Aorta (tissue), 5 donors: Measurements from ENCODE around the gene QSOX1. TPM values are rescaled to one million over a fixed set of nuclear protein-coding genes. Genes with fewer than 3 reads are reported as not detected.
"Not testable (repeated sequence)": the region's sequence is repeated elsewhere in the genome, so short reads cannot be mapped to it uniquely, and the experiment has no call there.

Experiments
- ATAC-seq: fragments of 200-7000 bp; cut with Tn5 transposase; one replicate; pipeline ENCODE4 v1.9.1; 2022; ENCODE audit warnings: moderate library complexity; ENCODE audit not compliant: low FRiP score
- DNase-seq, 2 donors: peaks; one replicate each; pipeline ENCODE4 v3.0.0-alpha.2; 2020
- H3K27ac ChIP-seq, 2 donors: one replicate each; pipeline ENCODE4 v1.5.1; 2013; ENCODE audit warnings: low read length in 2 of 2, mild to moderate bottlenecking in 2 of 2, moderate library complexity in 2 of 2, control low read depth in 1 of 2, inconsistent platforms in 1 of 2, low read depth in 1 of 2
- H3K27me3 ChIP-seq, 2 donors: one replicate each; pipeline ENCODE4 v1.6.1; 2013; ENCODE audit warnings: control low read depth in 1 of 2, low read length in 1 of 2, mild to moderate bottlenecking in 1 of 2, moderate library complexity in 1 of 2; ENCODE audit not compliant: insufficient read depth in 2 of 2, control insufficient read depth in 1 of 2
- H3K36me3 ChIP-seq, 2 donors: one replicate each; pipeline ENCODE4 v1.6.1; 2013; ENCODE audit warnings: control low read depth in 1 of 2, low read length in 1 of 2, mild to moderate bottlenecking in 1 of 2; ENCODE audit not compliant: insufficient read depth in 2 of 2, control insufficient read depth in 1 of 2
- H3K4me1 ChIP-seq, 2 donors: one replicate each; pipeline ENCODE4 v1.6.1; 2013; ENCODE audit warnings: low read length in 2 of 2, control low read depth in 1 of 2, mild to moderate bottlenecking in 1 of 2, moderate library complexity in 1 of 2; ENCODE audit not compliant: insufficient read depth in 2 of 2, control insufficient read depth in 1 of 2
- H3K4me3 ChIP-seq, 2 donors: one replicate each; pipeline ENCODE4 v1.5.1; 2013; ENCODE audit warnings: low read length in 2 of 2, control low read depth in 1 of 2, mild to moderate bottlenecking in 1 of 2
- H3K9me3 ChIP-seq: one replicate; pipeline ENCODE4 v1.6.1; 2013; ENCODE audit warnings: mild to moderate bottlenecking, low read length; ENCODE audit not compliant: control insufficient read depth
- WGBS, 2 donors: extraction: QIAGEN DNeasy Blood & Tissue Kit; methylation state at CpG; one replicate each; pipeline ENCODE4 v1.1.7; 2013; 5-methylcytosine and 5-hydroxymethylcytosine counted together
- intact Hi-C, 2 donors: fragments of 100-400 bp; cut with DNase I; formaldehyde crosslinking; loops; one replicate each; pipeline versions ENCODE4 v1.14.2 to v1.15.0; 2022
- polyA plus RNA-seq, 2 donors: library from polyadenylated mRNA; stranded (reverse); fragments of 200-250 nt; gene quantifications; one replicate each; pipeline ENCODE4 v1.2.3, GENCODE V29; 2013
- total RNA-seq, 2 donors: library from RNA; stranded (reverse); fragmentation: NEBNext Ultra II Directional; extraction: Animal tissue kit (Norgen Biotek cat#: 25700); gene quantifications; one replicate each; pipeline ENCODE4 v1.2.1, GENCODE V29; 2021
- donor health status: healthy with polysubstance abuse.
- donor health status: Bipolar disorder and iron deficiency.
- donor health status: DM: no; HTN: no; CAD: no.
- donor health status: DM: no; HTN: no; CAD: no.
- donor health status: DM: yes; HTN: yes; CAD: no.

QSOX1 gene
- total and polyA plus RNA-seq, 4 donors: 24.5 to 181 (median 91.7) TPM

DNA sequence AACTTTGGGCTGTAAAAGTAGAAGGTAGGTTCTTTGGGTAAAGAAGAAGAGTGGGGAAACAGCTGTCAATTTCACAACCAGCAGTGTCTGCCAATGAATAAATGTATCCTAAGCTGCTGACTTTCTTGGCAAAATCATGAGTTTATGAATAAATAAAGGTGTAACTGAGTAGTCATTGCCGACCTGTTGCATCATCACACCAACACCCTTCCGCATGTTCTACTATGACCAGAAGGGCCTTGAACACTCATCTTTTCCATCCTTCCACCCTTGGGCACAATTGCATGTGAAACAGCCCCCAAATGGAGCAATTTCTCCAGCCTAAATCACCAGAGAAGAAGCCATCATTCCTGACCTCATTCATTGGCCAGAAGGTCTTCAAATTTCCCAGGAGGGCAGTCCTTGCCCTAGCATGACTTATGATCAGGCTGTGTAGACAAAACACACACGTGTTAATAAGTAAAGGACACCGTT lies 31.2 kb upstream of the QSOX1 start:
- H3K27ac ChIP-seq: no peak overlapping the region
- DNase-seq: no peak
- 88 to 95% methylated on average over 4 of the region's 4 CpGs for WGBS, 2 donors
- no peaks in the 10 kb centered on the region for H3K27me3 ChIP-seq
- H3K9me3 ChIP-seq: no peaks in the 10 kb centered on the region
- H3K36me3 ChIP-seq: no peaks in the 10 kb centered on the region
- no peak for ATAC-seq
- intact Hi-C loops: no loop called here
- H3K4me1 ChIP-seq: no peaks in the 10 kb centered on the region
- H3K4me3 ChIP-seq: no peak overlapping the region

DNA sequence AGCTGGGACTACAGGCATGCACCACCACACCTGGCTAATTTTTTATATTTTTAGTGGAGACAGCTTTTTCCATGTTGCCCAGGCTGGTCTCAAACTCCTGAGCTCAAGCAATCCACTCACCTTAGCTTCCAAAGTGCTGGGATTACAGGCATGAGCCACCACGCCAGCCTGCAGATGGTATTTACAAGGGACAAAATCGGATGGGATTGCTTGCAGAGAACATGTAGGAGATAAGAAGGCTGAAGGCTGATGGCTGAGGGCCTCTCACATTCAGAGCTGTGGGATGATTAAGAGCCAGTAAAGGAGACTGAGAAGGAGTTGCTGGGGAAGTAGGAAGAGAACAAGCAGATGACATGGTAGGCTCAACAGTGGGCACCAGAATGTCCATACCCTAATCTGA lies 24.0 kb upstream of the QSOX1 start:
- no peak for DNase-seq
- intact Hi-C loops: no loop called here
- no peak for ATAC-seq
- WGBS, 2 donors: 89% methylated on average over 2 of the region's 2 CpGs
- Histone ChIP-seq H3K4me1 (no peaks in the 10 kb centered on the region), H3K36me3 (no peaks in the 10 kb centered on the region), H3K9me3 (no peaks in the 10 kb centered on the region), H3K27me3 (no peaks in the 10 kb centered on the region), H3K27ac (no peak overlapping the region), H3K4me3 (no peak overlapping the region)

- Histone ChIP-seq H3K27me3 (no peaks in the 10 kb centered on the region), H3K4me3 (no peak overlapping the region), H3K36me3 (no peaks in the 10 kb centered on the region), H3K27ac (no peak overlapping the region), H3K4me1 (no peaks in the 10 kb centered on the region), H3K9me3 (peaks cover 2% of the 10 kb centered on the region)
- no peak for ATAC-seq
- WGBS, 2 donors: 78 to 82% methylated on average over 5 of the region's 5 CpGs
- intact Hi-C loops: no loop called here
- DNase-seq: no peak
These were observed 23.2 kb upstream of the QSOX1 start for GRCh38 chr1:180131510-180131909.

GRCh38 chr1:180133193-180133592 lies 21.5 kb upstream of the QSOX1 start:
- DNase-seq (no peak), ATAC-seq (no peak)
- Histone ChIP-seq H3K9me3 (peaks cover 2% of the 10 kb centered on the region), H3K4me1 (no peaks in the 10 kb centered on the region), H3K36me3 (no peaks in the 10 kb centered on the region), H3K4me3 (no peak overlapping the region), H3K27ac (no peak overlapping the region), H3K27me3 (peaks cover 0 to 1% of the 10 kb centered on the region in 2 donors)
- 55 to 60% methylated on average over 1 of the region's 1 CpG for WGBS, 2 donors
- intact Hi-C loops: no loop called here

GRCh38 chr1:180133688-180134087 lies 21.0 kb upstream of the QSOX1 start:
- H3K36me3 ChIP-seq, H3K9me3 ChIP-seq, H3K27ac ChIP-seq, H3K4me3 ChIP-seq, intact Hi-C loops, DNase-seq, H3K27me3 ChIP-seq, ATAC-seq, H3K4me1 ChIP-seq: not testable (repeated sequence)
- WGBS, 2 donors: 80 to 88% methylated on average over 9 of the region's 9 CpGs

DNA sequence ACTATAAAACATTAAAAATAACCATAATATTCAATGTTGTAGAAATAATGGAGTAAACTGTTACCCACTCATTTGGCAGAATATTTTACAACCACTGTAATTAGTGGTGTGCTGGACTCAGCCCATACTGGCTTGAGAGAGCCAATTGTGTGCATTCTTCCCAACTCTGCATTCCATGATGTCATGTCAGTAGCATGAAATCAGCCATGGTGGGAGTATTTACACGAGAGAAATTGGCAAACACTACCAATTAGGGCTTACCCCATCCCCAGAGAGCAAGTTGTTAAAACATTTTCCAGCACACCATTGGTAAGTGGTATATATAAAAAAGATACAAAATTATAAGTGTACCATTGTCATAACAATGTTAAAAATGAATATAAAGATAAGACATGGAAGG lies 19.1 kb upstream of the QSOX1 start:
- 15 to 20% methylated on average over 1 of the region's 1 CpG for WGBS, 2 donors

DNA sequence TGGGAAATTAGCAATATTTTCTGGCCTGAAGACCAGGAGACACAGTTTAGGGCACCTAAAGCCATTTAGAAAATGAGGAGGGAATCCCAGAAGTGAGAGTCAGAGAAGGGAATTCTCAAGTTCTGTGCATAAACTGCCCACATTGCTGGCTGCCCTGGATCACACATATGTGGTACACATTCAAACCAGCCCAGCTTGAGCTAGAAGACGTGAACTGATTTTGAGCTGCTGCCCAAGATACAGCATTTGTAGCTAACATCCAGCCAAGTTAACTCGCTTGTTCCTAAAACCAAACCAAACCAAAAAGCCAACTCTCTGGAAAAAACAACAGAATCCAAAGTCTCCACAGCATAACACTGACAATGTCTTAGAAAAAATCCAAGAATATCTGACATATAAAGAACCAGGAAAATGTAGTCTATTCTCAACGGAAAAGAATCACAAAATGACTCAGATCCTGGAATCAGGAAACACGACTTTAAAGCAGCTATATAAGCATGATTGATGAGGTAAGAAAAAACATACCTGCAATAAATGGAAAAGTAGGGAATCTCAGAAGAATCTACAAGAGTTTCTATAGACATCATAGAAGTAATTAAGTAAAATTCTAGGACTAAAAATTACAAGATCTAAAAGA lies 18.2 kb upstream of the QSOX1 start:
- intact Hi-C loops: no loop called here
- Histone ChIP-seq H3K27ac (no peak overlapping the region), H3K27me3 (peaks cover 0 to 2% of the 10 kb centered on the region in 2 donors), H3K4me1 (no peaks in the 10 kb centered on the region), H3K9me3 (peaks cover 2% of the 10 kb centered on the region), H3K36me3 (no peaks in the 10 kb centered on the region), H3K4me3 (no peak overlapping the region)
- ATAC-seq (no peak), DNase-seq (no peak)
- WGBS, 2 donors: 26 to 28% methylated on average over 4 of the region's 4 CpGs

More for the DNA sequence above, 19.1 kb upstream of the QSOX1 start:
- H3K4me3 ChIP-seq: no peak overlapping the region
- no peaks in the 10 kb centered on the region for H3K4me1 ChIP-seq
- H3K27me3 ChIP-seq: peaks cover 0 to 2% of the 10 kb centered on the region in 2 donors
- intact Hi-C loops: no loop called here
- peaks cover 2% of the 10 kb centered on the region for H3K9me3 ChIP-seq
- H3K36me3 ChIP-seq: no peaks in the 10 kb centered on the region
- DNase-seq (no peak), ATAC-seq (no peak)
- no peak overlapping the region for H3K27ac ChIP-seq

DNA sequence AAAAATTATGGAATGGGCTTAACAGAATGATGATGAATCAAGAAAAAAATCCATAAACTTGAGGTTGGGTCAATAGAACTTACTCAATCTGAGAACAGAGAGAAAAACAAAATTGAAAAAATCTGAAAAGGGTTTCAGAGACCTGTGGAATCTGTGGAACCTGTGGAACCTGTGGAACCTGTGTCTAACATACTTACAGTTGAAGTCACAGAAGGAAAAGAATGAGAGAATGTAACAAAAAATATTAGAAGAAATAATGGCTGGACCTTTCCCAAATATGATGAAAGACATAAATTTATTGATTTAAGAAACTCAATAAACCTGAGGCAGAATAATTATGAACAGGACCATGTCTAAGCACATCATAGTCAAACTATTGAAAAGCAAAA lies 17.7 kb upstream of the QSOX1 start:
- no peak overlapping the region for H3K27ac ChIP-seq
- H3K4me3 ChIP-seq: no peak overlapping the region
- H3K9me3 ChIP-seq: peaks cover 2% of the 10 kb centered on the region
- H3K27me3 ChIP-seq: peaks cover 0 to 2% of the 10 kb centered on the region in 2 donors
- no peaks in the 10 kb centered on the region for H3K4me1 ChIP-seq
- ATAC-seq (no peak), DNase-seq (no peak)
- intact Hi-C loops: no loop called here
- H3K36me3 ChIP-seq: no peaks in the 10 kb centered on the region

DNA sequence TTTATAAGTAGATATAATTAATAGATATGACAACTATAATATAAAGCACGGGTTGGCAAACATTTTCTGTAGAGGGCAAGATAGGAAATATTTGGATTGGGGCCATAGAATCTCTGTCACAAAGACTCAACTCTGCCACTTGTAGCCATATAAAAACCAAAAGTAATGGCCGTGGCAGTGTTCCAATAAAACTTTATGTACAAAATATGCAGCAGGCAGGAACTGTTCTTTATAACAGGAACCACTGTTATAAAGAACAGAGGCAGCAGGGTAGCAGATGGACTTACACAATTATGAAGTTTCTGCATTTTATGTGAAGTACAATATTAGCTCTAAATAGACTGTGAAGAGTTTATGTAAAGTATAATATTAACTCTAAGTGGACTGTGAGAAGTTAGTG lies 16.9 kb upstream of the QSOX1 start:
- H3K4me1 ChIP-seq: no peaks in the 10 kb centered on the region
- DNase-seq (no peak), ATAC-seq (no peak)
- H3K36me3 ChIP-seq: no peaks in the 10 kb centered on the region
- H3K4me3 ChIP-seq: no peak overlapping the region
- H3K27me3 ChIP-seq: peaks cover 0 to 2% of the 10 kb centered on the region in 2 donors
- intact Hi-C loops: no loop called here
- 62 to 66% methylated on average over 2 of the region's 2 CpGs for WGBS, 2 donors
- peaks cover 2% of the 10 kb centered on the region for H3K9me3 ChIP-seq
- H3K27ac ChIP-seq: no peak overlapping the region
